ENCODE results near the gene MAP3K15. TPM values are rescaled to one million over a fixed set of nuclear protein-coding genes. Genes with fewer than 3 reads are reported as not detected.

The MAP3K15 gene
- total RNA-seq, 1 donor from 2014 or later, result 1.1 TPM

DNA sequence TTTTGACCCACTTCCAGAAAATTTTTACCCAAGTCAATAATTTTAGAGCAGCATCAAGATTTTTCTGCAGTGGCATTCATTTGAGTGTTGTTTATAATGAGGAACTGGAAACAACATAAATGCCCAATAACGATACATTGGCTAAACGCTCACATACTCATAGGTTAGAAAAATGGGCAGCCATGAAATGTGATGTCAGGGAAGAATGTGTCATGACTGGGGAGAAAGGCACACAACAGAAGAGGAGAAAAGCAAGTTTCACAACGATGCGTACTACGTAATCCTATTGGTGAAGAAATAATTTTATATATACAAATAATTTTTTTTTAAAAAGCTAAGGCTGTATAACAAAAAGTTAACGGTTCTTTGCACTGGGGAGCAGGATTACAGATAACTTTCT is 33.6 kb upstream of the MAP3K15 start:
- H3K4me2 ChIP-seq, result no peak overlapping the region
- no peaks in the 10 kb centered on the region for H3K4me1 Mint-ChIP-seq
- H3K27ac ChIP-seq, result no peak overlapping the region
- H3K9me3 Mint-ChIP-seq, result no peaks in the 10 kb centered on the region
- H3K27ac Mint-ChIP-seq, result no peak overlapping the region
- H3K27me3 Mint-ChIP-seq (ENCODE audit: insufficient read depth, low read depth), result no peaks in the 10 kb centered on the region
- H3K4me3 ChIP-seq, result no peak overlapping the region
- H3K36me3 Mint-ChIP-seq, result no peaks in the 10 kb centered on the region
- no peak overlapping the region for H3K4me3 Mint-ChIP-seq
- H4K20me1 ChIP-seq (ENCODE audit: low read depth), result no peaks in the 10 kb centered on the region
- H3K27me3 ChIP-seq, result no peaks in the 10 kb centered on the region
- H2AFZ ChIP-seq (replicated peaks), result no peak overlapping the region
- TF ChIP-seq EZH2phosphoT487 (IDR thresholded peaks at IDR 0.05) (no peak), EZH2 (IDR thresholded peaks at IDR 0.05) (no peak)
- TF ChIP-seq, protein P1, sequence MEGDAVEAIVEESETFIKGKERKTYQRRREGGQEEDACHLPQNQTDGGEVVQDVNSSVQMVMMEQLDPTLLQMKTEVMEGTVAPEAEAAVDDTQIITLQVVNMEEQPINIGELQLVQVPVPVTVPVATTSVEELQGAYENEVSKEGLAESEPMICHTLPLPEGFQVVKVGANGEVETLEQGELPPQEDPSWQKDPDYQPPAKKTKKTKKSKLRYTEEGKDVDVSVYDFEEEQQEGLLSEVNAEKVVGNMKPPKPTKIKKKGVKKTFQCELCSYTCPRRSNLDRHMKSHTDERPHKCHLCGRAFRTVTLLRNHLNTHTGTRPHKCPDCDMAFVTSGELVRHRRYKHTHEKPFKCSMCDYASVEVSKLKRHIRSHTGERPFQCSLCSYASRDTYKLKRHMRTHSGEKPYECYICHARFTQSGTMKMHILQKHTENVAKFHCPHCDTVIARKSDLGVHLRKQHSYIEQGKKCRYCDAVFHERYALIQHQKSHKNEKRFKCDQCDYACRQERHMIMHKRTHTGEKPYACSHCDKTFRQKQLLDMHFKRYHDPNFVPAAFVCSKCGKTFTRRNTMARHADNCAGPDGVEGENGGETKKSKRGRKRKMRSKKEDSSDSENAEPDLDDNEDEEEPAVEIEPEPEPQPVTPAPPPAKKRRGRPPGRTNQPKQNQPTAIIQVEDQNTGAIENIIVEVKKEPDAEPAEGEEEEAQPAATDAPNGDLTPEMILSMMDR (IDR thresholded peaks at IDR 0.05), result no peak
- H3K9me3 ChIP-seq (ENCODE audit: low read depth), result no peaks in the 10 kb centered on the region
- no peak for DNase-seq (ENCODE audit: low spot score)
- no peak overlapping the region for H3K9ac ChIP-seq
- no peaks in the 10 kb centered on the region for H3K79me2 ChIP-seq (ENCODE audit: low read depth)
- no peaks in the 10 kb centered on the region for H3K4me1 ChIP-seq
- no peaks in the 10 kb centered on the region for H3F3A ChIP-seq (ENCODE audit: low read depth)
- no peaks in the 10 kb centered on the region for H3K36me3 ChIP-seq

DNA sequence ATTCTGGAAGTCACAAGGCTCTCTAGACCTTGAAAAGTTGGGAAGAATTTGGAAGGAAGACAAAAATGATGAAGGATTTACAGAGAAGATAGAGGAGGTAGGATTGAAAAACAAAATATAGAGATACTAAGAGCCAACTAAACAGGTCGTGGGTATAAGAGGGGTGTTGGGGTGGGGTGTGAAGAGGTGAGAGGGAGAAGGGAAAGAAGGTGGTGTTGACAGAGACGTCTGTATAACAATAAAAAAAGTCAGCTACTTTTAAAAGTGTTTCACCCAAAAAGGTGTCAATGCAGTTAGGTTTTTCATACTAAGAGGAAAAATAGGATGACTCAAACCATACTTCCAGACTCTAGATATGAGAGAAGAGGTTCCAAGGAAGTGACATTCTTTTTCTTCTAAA is 33.0 kb upstream of the MAP3K15 start:
- no peaks in the 10 kb centered on the region for H3K4me1 Mint-ChIP-seq
- no peaks in the 10 kb centered on the region for H3F3A ChIP-seq (ENCODE audit: low read depth)
- H3K79me2 ChIP-seq (ENCODE audit: low read depth), result no peaks in the 10 kb centered on the region
- DNase-seq (ENCODE audit: low spot score), result no peak
- no peaks in the 10 kb centered on the region for H3K36me3 Mint-ChIP-seq
- TF ChIP-seq EZH2phosphoT487 (IDR thresholded peaks at IDR 0.05) (no peak), EZH2 (IDR thresholded peaks at IDR 0.05) (no peak)
- TF ChIP-seq, protein P1 (IDR thresholded peaks at IDR 0.05), result no peak
- no peak overlapping the region for H3K27ac Mint-ChIP-seq
- H3K4me1 ChIP-seq, result no peaks in the 10 kb centered on the region
- no peak overlapping the region for H3K27ac ChIP-seq
- no peaks in the 10 kb centered on the region for H3K27me3 ChIP-seq
- H3K36me3 ChIP-seq, result no peaks in the 10 kb centered on the region
- H3K4me3 ChIP-seq, result no peak overlapping the region
- H3K4me3 Mint-ChIP-seq, result no peak overlapping the region
- H4K20me1 ChIP-seq (ENCODE audit: low read depth), result no peaks in the 10 kb centered on the region
- no peak overlapping the region for H2AFZ ChIP-seq (replicated peaks)
- H3K27me3 Mint-ChIP-seq (ENCODE audit: insufficient read depth, low read depth), result no peaks in the 10 kb centered on the region
- no peak overlapping the region for H3K4me2 ChIP-seq
- H3K9ac ChIP-seq, result no peak overlapping the region
- no peaks in the 10 kb centered on the region for H3K9me3 ChIP-seq (ENCODE audit: low read depth)
- H3K9me3 Mint-ChIP-seq, result no peaks in the 10 kb centered on the region

DNA sequence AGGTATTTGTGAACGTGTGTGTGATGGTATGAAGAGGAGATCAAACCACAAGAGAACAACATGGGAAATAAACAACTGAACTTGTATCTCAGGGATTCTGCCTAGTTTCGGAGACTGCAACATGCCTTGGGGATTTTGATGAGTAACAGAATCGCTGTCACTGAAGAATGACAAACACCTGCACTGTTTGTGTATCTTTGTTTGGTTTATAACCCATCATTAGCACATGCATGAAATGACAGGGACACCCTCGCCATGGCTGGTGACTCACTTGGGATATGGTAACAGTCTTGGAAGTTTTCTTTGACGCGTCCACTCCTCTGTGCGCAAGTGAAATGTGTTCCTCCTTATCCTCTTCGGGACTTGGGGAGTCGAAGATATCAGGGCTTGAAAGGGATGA is 30.3 kb upstream of the MAP3K15 start:
- no peaks in the 10 kb centered on the region for H3F3A ChIP-seq (ENCODE audit: low read depth)
- H2AFZ ChIP-seq (replicated peaks), result no peak overlapping the region
- no peak for TF ChIP-seq EZH2 (IDR thresholded peaks at IDR 0.05)
- TF ChIP-seq EZH2phosphoT487 (IDR thresholded peaks at IDR 0.05), result no peak
- TF ChIP-seq, protein P1 (IDR thresholded peaks at IDR 0.05), result no peak
- H3K4me2 ChIP-seq, result no peak overlapping the region
- Mint-ChIP-seq H3K9me3 (peaks cover 7% of the 10 kb centered on the region), H3K4me1 (peaks cover 3% of the 10 kb centered on the region), H3K27me3 (ENCODE audit: insufficient read depth, low read depth) (no peaks in the 10 kb centered on the region), H3K36me3 (no peaks in the 10 kb centered on the region), H3K4me3 (no peak overlapping the region), H3K27ac (no peak overlapping the region)
- H3K4me3 ChIP-seq, result no peak overlapping the region
- H3K27me3 ChIP-seq, result no peaks in the 10 kb centered on the region
- no peaks in the 10 kb centered on the region for H4K20me1 ChIP-seq (ENCODE audit: low read depth)
- DNase-seq (ENCODE audit: low spot score), result no peak
- H3K4me1 ChIP-seq, result no peaks in the 10 kb centered on the region
- no peak overlapping the region for H3K27ac ChIP-seq
- H3K9me3 ChIP-seq (ENCODE audit: low read depth), result no peaks in the 10 kb centered on the region
- no peak overlapping the region for H3K9ac ChIP-seq
- no peaks in the 10 kb centered on the region for H3K79me2 ChIP-seq (ENCODE audit: low read depth)
- H3K36me3 ChIP-seq, result no peaks in the 10 kb centered on the region
